Measurements from ENCODE around the gene CUX1.

CUX1 gene

DNA sequence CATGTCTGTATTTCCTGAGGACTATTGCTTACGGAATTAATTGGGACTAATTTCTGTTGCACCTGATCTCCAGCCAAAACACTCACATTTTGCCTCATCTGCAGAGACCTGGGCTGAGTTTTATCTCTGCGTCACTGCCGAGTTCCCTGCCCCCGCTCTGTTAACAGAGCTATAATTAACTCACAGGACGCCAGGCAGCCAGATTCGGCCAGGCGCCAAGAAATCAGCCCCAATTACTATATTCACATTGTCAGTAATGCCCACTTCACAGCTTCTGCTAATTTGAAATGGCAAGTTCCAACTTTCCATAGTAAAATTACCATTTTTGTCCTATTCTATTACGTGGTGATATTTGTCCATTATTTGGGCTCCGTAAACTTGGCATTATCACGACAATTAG lies 130.5 kb downstream of the CUX1 start:
- DNase-seq (ENCODE audit: low read depth), result no peak
- TF ChIP-seq, protein P1, sequence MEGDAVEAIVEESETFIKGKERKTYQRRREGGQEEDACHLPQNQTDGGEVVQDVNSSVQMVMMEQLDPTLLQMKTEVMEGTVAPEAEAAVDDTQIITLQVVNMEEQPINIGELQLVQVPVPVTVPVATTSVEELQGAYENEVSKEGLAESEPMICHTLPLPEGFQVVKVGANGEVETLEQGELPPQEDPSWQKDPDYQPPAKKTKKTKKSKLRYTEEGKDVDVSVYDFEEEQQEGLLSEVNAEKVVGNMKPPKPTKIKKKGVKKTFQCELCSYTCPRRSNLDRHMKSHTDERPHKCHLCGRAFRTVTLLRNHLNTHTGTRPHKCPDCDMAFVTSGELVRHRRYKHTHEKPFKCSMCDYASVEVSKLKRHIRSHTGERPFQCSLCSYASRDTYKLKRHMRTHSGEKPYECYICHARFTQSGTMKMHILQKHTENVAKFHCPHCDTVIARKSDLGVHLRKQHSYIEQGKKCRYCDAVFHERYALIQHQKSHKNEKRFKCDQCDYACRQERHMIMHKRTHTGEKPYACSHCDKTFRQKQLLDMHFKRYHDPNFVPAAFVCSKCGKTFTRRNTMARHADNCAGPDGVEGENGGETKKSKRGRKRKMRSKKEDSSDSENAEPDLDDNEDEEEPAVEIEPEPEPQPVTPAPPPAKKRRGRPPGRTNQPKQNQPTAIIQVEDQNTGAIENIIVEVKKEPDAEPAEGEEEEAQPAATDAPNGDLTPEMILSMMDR (IDR thresholded peaks at IDR 0.05; ENCODE audit: control insufficient read depth, extremely low read depth, insufficient read depth), result no peak
- no peak overlapping the region for H3K4me3 ChIP-seq (ENCODE audit: low read depth, low read length)

GRCh38 chr7:101948650-101949049 lies 131.2 kb downstream of the CUX1 start:
- H3K4me3 ChIP-seq (ENCODE audit: low read depth, low read length), result no peak overlapping the region
- no peak for DNase-seq (ENCODE audit: low read depth)
- TF ChIP-seq, protein P1 (IDR thresholded peaks at IDR 0.05; ENCODE audit: control insufficient read depth, extremely low read depth, insufficient read depth), result no peak

- DNase-seq (ENCODE audit: low read depth), result no peak
- no peak overlapping the region for H3K4me3 ChIP-seq (ENCODE audit: low read depth, low read length)
- TF ChIP-seq, protein P1 (IDR thresholded peaks at IDR 0.05; ENCODE audit: control insufficient read depth, extremely low read depth, insufficient read depth), result no peak
Measured at GRCh38 chr7:101950450-101951119, 133.2 kb downstream of the CUX1 start.

GRCh38 chr7:101951757-101952156 lies 134.3 kb downstream of the CUX1 start:
- H3K4me3 ChIP-seq (ENCODE audit: low read depth, low read length), result no peak overlapping the region
- TF ChIP-seq, protein P1 (IDR thresholded peaks at IDR 0.05; ENCODE audit: control insufficient read depth, extremely low read depth, insufficient read depth), result no peak
- no peak for DNase-seq (ENCODE audit: low read depth)

DNA sequence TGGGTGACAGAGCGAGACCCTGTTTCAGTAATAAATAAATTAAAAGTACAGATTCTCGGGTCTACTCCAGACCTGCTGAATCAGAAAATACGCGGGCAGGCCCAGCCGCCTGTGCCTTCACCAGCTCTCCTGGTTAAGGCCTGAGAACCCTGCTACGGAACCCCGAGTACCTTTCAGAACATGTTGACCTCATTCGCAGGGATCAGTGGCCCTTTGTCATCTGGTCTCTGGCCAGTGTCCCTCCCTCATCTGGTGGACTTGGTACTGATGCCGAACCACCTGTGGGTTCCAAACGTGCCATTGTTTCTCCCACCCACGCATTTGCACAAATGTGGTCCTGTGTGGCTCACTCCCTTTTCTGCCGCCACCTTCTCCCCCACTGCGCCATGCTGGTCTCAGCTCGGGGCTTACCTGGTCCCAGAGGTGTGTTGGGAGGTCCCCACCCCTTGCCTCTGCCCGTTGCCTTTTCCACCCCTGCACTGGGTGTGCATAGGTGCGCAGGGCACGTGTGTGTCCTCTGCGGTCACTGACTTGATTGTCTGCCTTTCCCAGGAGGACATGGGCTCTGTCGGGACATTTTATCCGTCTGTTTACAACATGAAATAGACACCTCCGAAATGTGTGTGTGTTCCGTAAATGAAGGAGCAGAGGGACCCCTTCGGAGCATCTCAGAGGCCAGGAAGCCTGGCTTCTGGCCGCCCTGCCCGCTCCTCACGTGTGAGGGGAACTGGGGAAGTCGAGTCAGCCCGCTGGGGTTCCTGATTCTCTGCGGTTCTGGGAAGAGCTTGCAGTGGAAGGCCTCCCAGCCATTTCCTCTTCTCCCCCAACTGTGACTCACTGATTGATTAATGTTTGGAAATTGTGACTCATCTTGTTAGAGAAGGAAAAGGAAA lies 135.2 kb downstream of the CUX1 start:
- DNase-seq (ENCODE audit: low read depth), result no peak
- TF ChIP-seq, protein P1 (IDR thresholded peaks at IDR 0.05; ENCODE audit: control insufficient read depth, extremely low read depth, insufficient read depth), result no peak
- no peak overlapping the region for H3K4me3 ChIP-seq (ENCODE audit: low read depth, low read length)

- DNase-seq (ENCODE audit: low read depth), result no peak
- no peak overlapping the region for H3K4me3 ChIP-seq (ENCODE audit: low read depth, low read length)
- TF ChIP-seq, protein P1 (IDR thresholded peaks at IDR 0.05; ENCODE audit: control insufficient read depth, extremely low read depth, insufficient read depth), result no peak
Measured at GRCh38 chr7:101953248-101953819, 135.9 kb downstream of the CUX1 start.
